Common myeloid progenitor, CD34-positive (primary cell): Measurements from ENCODE around the gene YIF1B.
"Not testable (repeated sequence)": the region's sequence is repeated elsewhere in the genome, so short reads cannot be mapped to it uniquely, and the experiment has no call there.

Experiments
- CTCF ChIA-PET: fragments of 350-600 bp; sonication (Branson Sonifier 250); formaldehyde crosslinking; loops from one replicate; lab custom pipeline; 2021; ENCODE audit warnings: antibody characterized with exemption; lab: Charles Lee
- POLR2A ChIA-PET: fragments of 350-600 bp; sonication (Branson Sonifier 250); formaldehyde crosslinking; loops from one replicate; lab custom pipeline; 2021; ENCODE audit warnings: antibody characterized with exemption; lab: Charles Lee
- DNase-seq, 3 donors: peaks; one replicate each; pipeline versions ENCODE4 v3.0.0 to v3.0.0-alpha.2; 2013
- H3K27ac ChIP-seq, 2 experiments: 1 replicate in 1 of 2; 2 replicates in 1 of 2; pipeline ENCODE4 v1.7.0; 2013; ENCODE audit warnings: inconsistent platforms in 2 of 2, low read length in 2 of 2, mild to moderate bottlenecking in 2 of 2, low read depth in 1 of 2, moderate library complexity in 1 of 2; ENCODE audit not compliant: severe bottlenecking in 2 of 2, insufficient read depth in 1 of 2, poor library complexity in 1 of 2
- H3K27me3 ChIP-seq, 5 experiments: replicated peaks in 2 of 5; 1 replicate in 3 of 5; 2 replicates in 2 of 5; pipeline versions ENCODE4 v1.6.1 to v1.7.0; 2013; ENCODE audit warnings: low read length in 4 of 5, mild to moderate bottlenecking in 2 of 5, moderate library complexity in 2 of 5, inconsistent platforms in 1 of 5; ENCODE audit not compliant: insufficient read depth in 5 of 5, control insufficient read depth in 4 of 5
- H3K36me3 ChIP-seq, 4 experiments: 1 replicate in 2 of 4; 2 replicates in 2 of 4; pipeline versions ENCODE4 v1.6.1 to v1.7.0; 2013; ENCODE audit warnings: low read length in 3 of 4, control low read depth in 1 of 4, mild to moderate bottlenecking in 1 of 4; ENCODE audit not compliant: control insufficient read depth in 4 of 4, insufficient read depth in 4 of 4
- H3K4me1 ChIP-seq, 4 experiments: 1 replicate in 3 of 4; 2 replicates in 1 of 4; pipeline versions ENCODE4 v1.6.1 to v1.7.1; 2013; ENCODE audit warnings: low read length in 3 of 4, mild to moderate bottlenecking in 3 of 4, control low read depth in 1 of 4, inconsistent platforms in 1 of 4, moderate library complexity in 1 of 4; ENCODE audit not compliant: control insufficient read depth in 4 of 4, insufficient read depth in 4 of 4; ENCODE audit errors: control extremely low read depth in 1 of 4
- H3K4me3 ChIP-seq, 7 experiments: 1 replicate in 4 of 7; 2 replicates in 3 of 7; pipeline versions ENCODE4 v1.5.1 to v1.7.0; 2013; ENCODE audit warnings: mild to moderate bottlenecking in 7 of 7, low read length in 6 of 7, moderate library complexity in 6 of 7, inconsistent platforms in 2 of 7, low read depth in 2 of 7, control low read depth in 1 of 7; ENCODE audit not compliant: insufficient read depth in 4 of 7, control insufficient read depth in 1 of 7; ENCODE audit errors: extremely low read depth in 1 of 7
- H3K9me3 ChIP-seq, 5 experiments: 1 replicate in 4 of 5; 2 replicates in 1 of 5; pipeline versions ENCODE4 v1.6.1 to v1.7.1; 2013; ENCODE audit warnings: low read length in 4 of 5, mild to moderate bottlenecking in 2 of 5, inconsistent platforms in 1 of 5, low read depth in 1 of 5, moderate library complexity in 1 of 5; ENCODE audit not compliant: control insufficient read depth in 4 of 5, insufficient read depth in 2 of 5; ENCODE audit errors: control extremely low read depth in 1 of 5
- WGBS: methylation state at CpG from one replicate; pipeline ENCODE4 v1.1.5; 2013; ENCODE audit not compliant: insufficient coverage; 5-methylcytosine and 5-hydroxymethylcytosine counted together

The YIF1B gene

DNA sequence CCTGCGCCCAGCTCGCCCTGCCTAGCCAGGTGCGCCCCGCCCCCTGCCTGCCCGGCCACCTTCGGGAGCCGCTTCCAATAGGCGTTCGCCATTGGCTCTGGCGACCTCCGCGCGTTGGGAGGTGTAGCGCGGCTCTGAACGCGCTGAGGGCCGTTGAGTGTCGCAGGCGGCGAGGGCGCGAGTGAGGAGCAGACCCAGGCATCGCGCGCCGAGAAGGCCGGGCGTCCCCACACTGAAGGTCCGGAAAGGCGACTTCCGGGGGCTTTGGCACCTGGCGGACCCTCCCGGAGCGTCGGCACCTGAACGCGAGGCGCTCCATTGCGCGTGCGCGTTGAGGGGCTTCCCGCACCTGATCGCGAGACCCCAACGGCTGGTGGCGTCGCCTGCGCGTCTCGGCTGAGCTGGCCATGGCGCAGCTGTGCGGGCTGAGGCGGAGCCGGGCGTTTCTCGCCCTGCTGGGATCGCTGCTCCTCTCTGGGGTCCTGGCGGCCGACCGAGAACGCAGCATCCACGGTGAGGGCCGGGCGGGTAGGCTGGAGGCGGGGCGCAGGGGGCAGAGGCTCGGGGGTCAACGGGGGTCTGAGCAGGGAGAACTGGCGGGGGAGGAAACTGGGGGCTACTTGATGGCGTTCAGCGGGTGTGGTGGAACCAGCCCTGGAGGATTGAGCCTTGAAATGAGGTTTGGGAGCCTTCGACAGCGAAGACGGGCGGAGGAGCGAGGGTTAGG, 51.1 kb downstream of the YIF1B start, which contains the start of gene SPINT2:
Gene SPINT2 (plus strand): TSS at position 88 of the 727 bp plus-strand sequence. CDS start 320 bp downstream, at position 408.
- Histone ChIP-seq H3K4me1 (peaks cover 3 to 58% (median 53%) of the 10 kb centered on the region in 4 experiments), H3K36me3 (no peaks in the 10 kb centered on the region), H3K4me3 (peak within 1 kb of the TSS; percentile 35 to 85 (median 81)), H3K27me3 (no peaks in the 10 kb centered on the region), H3K9me3 (no peaks in the 10 kb centered on the region), H3K27ac (peak within 1 kb of the TSS; percentile 64 to 80)
- DNase-seq = peak; percentile 70 to 80 (median 79)
- POLR2A ChIA-PET = interaction anchor here (1.0 to 1.6 kb wide), 6 partner anchors 9 to 110 kb away, joined by 3 to 6 read pairs (median 3); partner anchors contain the start of genes PPP1R14A and PSMD8
- under 1% methylated on average over 75 of the region's 78 CpGs for WGBS
- CTCF ChIA-PET = interaction anchor here (0.6 to 2.1 kb wide), 10 partner anchors 9 to 362 kb away, joined by 3 to 11 read pairs (median 4); partner anchors contain the start of gene PPP1R14A

DNA sequence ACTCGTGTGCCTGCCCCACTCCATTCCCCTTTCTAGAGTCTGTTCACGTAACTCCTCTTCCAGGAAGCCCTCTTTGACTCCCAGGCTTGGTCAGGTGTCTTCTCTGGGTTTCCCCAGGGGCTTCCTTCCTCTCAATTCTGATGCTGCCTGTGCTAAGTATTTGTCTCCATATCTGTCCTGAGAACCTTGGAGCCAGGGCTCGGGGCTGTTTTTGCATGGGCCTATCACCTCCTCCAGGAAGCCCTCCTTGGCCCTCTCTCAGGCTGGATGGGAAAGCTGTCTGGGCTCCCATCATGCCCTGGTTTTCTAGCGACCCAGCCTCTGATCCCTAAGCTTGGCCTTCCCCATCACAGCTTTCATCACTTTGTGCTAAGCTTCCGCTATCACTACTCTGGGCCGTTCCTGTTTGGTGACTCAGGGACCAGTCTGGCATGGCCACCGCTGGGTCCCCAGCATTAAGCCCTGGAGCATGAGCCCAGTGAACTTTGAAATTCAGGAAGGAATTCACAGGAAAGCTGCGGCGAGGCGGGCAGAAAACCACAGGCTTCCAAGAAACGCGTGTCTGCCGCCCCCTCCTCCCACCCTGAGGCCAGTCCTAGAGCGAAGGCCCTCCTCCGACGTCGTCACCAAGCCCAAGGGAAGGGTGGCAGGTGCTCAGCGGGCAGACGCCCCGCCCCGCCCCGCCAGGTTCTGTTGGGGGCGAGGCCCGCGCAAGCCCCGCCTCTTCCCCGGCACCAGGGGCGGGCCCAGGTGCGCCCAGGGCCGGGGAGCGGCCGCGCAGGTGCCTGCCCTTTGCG, 51.9 kb downstream of the YIF1B start:
- 4% methylated on average over 32 of the region's 34 CpGs for WGBS
- no peaks in the 10 kb centered on the region for H3K27me3 ChIP-seq
- no peaks in the 10 kb centered on the region for H3K36me3 ChIP-seq
- peaks cover 3 to 57% (median 53%) of the 10 kb centered on the region in 4 experiments for H3K4me1 ChIP-seq
- peak overlapping the region; percentile 64 to 80 for H3K27ac ChIP-seq
- POLR2A ChIA-PET = interaction anchor here (0.7 to 1.6 kb wide), 3 partner anchors 24 to 57 kb away, joined by 3 read pairs; no protein-coding TSS in a partner anchor
- CTCF ChIA-PET = interaction anchor here (0.9 to 2.1 kb wide), 5 partner anchors 9 to 361 kb away, joined by 3 to 5 read pairs (median 3); no protein-coding TSS in a partner anchor
- peak; percentile 73 to 88 (median 86) for DNase-seq
- H3K4me3 ChIP-seq = peak overlapping the region; percentile 35 to 85 (median 81)
- H3K9me3 ChIP-seq = no peaks in the 10 kb centered on the region

DNA sequence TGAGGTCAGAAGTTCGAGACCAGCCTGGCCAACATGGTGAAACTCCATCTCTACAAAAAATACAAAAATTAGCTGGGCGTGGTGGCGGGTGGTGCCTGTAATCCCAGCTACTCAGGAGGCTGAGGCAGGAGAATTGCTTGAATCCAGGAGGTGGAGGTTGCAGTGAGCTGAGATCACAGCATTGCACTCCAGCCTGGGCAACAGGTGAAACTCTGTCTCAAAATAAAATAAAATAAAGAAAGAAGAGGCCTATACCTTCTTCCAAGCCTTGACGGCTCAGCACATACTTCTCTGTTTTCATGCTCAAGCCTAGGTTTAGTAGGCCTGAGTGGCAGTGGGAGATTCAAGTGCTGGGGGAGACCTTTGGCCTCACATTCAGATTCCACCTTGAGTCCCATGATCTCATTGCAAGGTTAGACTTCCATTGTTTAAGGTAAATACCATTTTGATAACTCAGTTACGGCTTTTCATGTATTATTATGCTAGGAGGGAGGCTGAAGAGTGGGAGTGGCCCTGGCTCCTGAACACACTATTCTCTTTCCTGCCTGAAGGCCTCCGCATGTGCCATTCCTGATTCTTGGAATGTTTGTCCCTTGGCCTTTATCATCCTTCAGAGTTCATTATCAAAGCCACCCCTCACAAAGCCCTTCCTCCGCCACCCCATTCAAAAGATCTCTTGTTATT, 53.0 kb downstream of the YIF1B start:
- H3K4me1 ChIP-seq = peaks cover 3 to 46% (median 42%) of the 10 kb centered on the region in 4 experiments
- no peak for DNase-seq
- H3K27me3 ChIP-seq = no peaks in the 10 kb centered on the region
- 93% methylated on average over 5 of the region's 7 CpGs for WGBS
- no peaks in the 10 kb centered on the region for H3K36me3 ChIP-seq
- no peaks in the 10 kb centered on the region for H3K9me3 ChIP-seq
- ChIA-PET POLR2A (no interaction called here), CTCF (interaction anchor here (1.8 kb wide), 1 partner anchor 11 kb away, joined by 4 read pairs; no protein-coding TSS in a partner anchor)
- no peak overlapping the region for H3K27ac ChIP-seq
- no peak overlapping the region for H3K4me3 ChIP-seq

GRCh38 chr19:38261942-38262341, 53.8 kb downstream of the YIF1B start:
- 97% methylated on average over 9 of the region's 12 CpGs for WGBS
- H3K4me3 ChIP-seq, POLR2A ChIA-PET, H3K27ac ChIP-seq, H3K27me3 ChIP-seq, H3K9me3 ChIP-seq, DNase-seq, H3K36me3 ChIP-seq: not testable (repeated sequence)
- peaks cover 3 to 39% (median 36%) of the 10 kb centered on the region in 4 experiments for H3K4me1 ChIP-seq
- CTCF ChIA-PET = interaction anchor here (1.8 kb wide), 1 partner anchor 10 kb away, joined by 4 read pairs; no protein-coding TSS in a partner anchor

DNA sequence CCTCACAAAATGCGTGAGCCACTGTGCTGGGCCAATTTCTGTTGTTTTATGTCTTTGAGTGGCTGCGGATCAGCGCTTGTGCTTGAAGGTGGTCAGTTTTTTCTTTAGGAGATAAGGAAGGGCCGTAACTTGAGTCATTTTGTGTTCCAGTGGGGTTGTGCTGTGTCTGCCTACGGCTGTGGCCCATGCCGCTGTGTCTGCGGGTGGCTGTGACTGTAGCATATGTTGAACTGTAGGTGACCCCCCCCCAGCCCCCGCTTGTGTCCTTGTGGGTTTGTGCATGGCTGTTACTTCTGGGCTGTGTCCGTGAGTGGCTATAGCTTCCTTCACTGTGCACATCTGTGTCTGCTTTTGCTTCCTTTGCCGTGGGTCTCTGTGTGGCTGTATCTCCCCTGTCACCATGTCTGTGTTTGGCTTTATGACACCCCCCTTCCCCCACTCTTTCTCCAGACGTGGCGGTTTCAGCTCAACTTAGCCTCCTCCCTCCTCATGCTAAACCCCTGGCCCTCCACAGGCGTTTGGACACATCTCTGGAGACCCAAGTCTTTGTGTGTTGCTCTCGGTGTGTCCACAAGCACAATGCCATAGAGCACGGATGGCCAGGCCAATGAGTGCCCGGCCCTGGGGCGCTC, 60.2 kb downstream of the YIF1B start:
- Histone ChIP-seq H3K27ac (peak overlapping the region in 1 of 2 experiments; percentile 54), H3K27me3 (peaks cover 0 to 6% (median 0%) of the 10 kb centered on the region in 5 experiments), H3K9me3 (no peaks in the 10 kb centered on the region), H3K36me3 (no peaks in the 10 kb centered on the region), H3K4me1 (peaks cover 0 to 48% (median 42%) of the 10 kb centered on the region in 4 experiments), H3K4me3 (peak overlapping the region in 3 of 7 experiments; percentile 25 to 60 (median 58))
- CTCF ChIA-PET = interaction anchor here (0.7 to 2.6 kb wide), 11 partner anchors 8 to 130 kb away, joined by 3 to 11 read pairs (median 4); partner anchors contain the start of gene CATSPERG
- DNase-seq = peak in 2 of 3 donors; percentile 76 to 87
- POLR2A ChIA-PET = interaction anchor here (0.5 to 1.4 kb wide), 2 partner anchors 10 to 263 kb away, joined by 3 to 5 read pairs; no protein-coding TSS in a partner anchor
- WGBS = 55% methylated on average over 15 of the region's 17 CpGs

- ChIA-PET POLR2A (no interaction called here), CTCF (interaction anchor here (1.4 to 4.7 kb wide), 3 partner anchors 7 to 131 kb away, joined by 3 to 28 read pairs (median 5); no protein-coding TSS in a partner anchor)
- DNase-seq = no peak
- Histone ChIP-seq H3K36me3 (no peaks in the 10 kb centered on the region), H3K9me3 (no peaks in the 10 kb centered on the region), H3K4me3 (no peak overlapping the region), H3K27ac (no peak overlapping the region), H3K27me3 (peaks cover 0 to 6% (median 0%) of the 10 kb centered on the region in 5 experiments), H3K4me1 (peaks cover 0 to 48% (median 42%) of the 10 kb centered on the region in 4 experiments)
- 95% methylated on average over 5 of the region's 5 CpGs for WGBS
These were observed 62.0 kb downstream of the YIF1B start for GRCh38 chr19:38253788-38254187.
